SH-SY5Y (cell line): ENCODE measurements around the gene RMND5A.

Experiments used
- GATA2 ChIP-seq: IDR thresholded peaks from 2 replicates; pipeline ENCODE4 v1.6.1; 2011; ENCODE audit warnings: mild to moderate bottlenecking, low read depth, low read length
- GATA3 ChIP-seq: IDR thresholded peaks from 2 replicates; pipeline ENCODE4 v1.6.1; 2011; ENCODE audit warnings: low read depth, mild to moderate bottlenecking, low read length, moderate library complexity

Gene RMND5A

DNA sequence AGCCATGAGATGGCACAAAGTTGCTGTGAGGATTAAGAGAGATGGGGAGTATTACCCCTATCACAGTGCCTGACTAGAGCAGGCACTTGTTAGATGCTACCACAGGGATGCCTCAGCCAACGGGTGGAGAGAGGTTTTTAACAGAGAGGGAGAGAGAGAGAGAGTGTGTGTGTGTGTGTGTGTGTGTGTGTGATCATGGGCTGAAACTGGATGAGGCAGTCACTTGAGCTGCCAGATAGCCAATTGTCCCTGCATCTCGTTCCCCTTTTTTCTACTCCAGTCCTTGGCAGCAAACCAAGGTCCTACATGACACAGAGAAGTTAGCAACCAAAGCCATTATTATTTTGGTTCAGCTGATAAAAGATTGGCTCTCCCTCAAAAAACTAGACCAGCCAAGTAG is 67.6 kb downstream of the RMND5A start:
- TF ChIP-seq GATA2, result no peak
- no peak for TF ChIP-seq GATA3

DNA sequence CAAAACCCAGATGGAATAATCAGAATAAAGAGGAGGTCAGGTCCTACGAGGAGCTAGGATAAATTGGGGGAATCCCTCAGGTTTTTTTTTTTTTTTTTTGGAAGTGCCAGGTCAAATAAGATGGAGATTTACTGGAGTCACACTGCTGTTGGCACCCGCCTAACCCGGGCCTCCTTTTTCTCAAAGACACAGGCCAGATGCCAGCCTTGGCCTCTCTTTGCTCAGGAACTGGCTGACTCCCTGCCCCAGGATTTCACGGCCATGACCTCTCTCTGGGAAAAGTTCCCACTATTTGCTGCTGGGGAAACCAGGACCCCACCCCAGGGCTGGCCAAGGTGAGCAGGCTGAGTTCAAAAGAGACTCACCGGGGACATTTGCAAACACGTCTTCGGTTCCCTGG is 68.1 kb downstream of the RMND5A start:
- no peak for TF ChIP-seq GATA3

DNA sequence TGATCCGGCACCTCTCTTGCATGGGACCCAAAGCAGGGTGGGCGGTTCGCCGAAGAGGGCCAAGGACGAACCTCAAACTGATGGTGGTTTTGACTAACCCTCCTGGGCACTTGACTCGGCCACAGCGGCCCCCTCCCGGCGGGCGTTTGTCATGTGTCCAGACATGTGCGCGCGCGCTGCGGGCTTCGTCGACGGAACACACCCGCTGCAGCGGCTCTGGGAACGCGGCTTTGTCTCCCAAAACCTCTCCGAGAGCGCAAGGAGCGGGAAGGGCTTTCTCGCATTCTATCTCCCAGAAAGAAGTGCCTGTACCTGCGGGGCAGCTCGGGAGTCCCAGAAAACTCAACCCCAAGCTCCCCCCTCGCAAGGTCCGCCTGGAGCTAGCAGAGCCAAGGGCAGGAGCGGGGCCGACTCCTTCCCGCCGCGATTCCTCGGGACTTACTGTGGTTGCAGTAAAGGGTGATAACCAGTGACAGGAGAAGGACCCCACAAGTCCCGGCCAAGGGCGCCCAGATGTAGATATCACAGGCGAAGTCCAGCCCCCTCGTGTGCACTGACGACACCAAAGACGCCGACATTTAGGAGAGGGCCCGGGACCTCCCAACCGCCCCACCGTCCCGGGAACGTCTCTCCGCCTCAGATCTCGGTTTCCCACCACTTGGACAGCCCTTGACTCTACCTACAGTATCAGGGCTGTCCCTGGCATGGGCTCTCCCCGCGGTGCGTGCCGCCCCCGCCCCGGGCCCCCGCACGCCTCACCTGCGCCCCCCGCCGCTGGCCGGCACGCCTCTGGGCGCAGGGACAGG is 69.0 kb downstream of the RMND5A start:
- TF ChIP-seq GATA3 (no peak), GATA2 (no peak)

DNA sequence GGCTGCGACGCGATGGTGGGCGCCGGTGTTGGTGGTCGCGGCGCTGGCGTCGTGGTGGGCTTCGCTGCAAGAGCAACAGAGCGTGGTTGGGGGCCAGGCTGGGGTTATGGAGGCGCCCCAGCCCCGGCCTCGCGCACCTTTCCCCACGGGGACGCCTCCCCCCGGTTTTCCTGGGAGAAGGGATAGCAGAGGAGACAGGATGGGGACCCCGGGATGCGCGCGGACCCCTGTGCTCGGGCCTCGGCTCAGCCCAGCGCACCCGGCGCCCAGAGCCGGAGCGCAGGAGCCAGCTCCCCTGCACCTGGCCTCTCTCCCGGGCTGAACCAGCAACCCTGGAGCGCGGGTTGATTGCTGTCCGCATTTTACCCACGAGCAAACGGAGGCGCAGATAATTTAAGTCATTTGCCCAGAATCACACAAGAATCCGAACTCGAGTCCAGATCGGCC is 69.6 kb downstream of the RMND5A start:
- TF ChIP-seq GATA3, result no peak
- no peak for TF ChIP-seq GATA2

DNA sequence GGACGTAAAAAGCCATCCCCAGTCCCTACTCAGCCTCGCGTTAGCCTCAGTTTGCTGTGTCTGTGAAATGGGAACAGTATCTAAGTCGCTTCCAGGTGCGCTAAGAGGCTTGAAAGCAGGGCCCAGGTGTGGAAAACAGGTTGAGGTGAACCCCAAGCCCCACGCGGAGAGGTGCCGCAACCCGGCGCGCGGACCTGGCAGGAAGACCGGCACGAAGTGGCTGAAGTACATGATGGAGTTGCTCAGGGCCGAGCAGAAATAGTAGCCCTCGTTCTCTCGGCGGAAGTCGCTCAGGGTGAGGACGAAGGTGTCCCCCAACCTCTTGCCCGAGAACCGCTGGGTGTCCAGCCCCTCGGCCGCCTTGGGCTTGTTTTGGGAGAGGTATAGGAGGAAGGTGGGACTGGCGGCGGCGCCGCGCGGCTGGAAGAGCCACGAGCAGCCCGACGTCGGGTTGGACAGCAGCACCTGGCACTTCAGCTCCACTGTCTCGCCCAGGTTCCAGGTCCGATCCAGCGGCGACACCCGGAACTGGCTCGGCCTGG is 70.1 kb downstream of the RMND5A start:
- TF ChIP-seq GATA3 (no peak), GATA2 (no peak)

DNA sequence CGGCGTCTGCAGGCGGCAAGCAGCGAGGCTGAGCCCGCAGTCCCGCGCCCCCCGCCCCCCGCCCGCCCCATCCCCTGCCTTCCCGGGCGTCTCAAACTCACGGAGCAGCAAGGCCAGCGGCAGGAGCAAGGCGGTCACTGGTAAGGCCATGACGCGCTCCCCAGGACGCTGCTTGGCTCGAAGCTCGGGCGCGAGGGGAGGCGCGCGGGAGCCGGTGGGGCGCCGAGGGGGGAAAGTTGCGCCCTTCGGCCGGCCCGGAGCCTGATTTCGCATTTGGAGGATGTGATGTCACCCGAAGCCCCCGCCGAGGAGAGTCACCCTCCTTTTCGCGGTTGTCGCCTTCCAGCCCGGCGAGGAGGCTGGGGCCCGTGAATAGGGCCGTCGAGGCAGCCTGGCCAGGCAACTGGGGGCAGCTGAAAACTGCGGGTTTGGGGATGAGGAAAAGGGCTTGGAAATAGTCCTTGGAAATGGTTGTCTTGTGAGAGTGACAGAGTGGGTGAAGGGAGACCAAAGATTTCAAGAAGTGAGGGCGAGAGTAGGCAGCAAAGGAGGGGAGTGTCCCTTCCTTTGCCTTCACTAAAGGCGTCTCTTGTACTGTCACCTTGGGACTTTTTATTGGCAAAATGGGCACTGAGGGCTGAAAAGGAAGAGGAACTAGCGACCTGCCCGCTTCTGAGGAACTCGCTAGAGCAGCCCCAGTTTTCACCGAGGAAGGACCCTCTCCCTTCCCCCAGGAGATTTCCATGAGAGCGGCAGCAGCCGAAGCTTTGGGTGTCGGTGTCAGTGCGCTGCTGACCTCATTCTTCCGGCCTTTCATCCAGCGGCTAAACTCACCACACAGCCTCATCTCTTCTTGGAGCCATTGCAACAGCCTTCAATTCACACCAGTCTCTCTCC is 70.8 kb downstream of the RMND5A start, which contains the start of gene CD8A:
TSS of gene CD8A (minus strand) at position 238 of the 897 bp plus-strand sequence. CDS start at position 150, 88 bp downstream.
- TF ChIP-seq GATA3 (no peak), GATA2 (no peak)

DNA sequence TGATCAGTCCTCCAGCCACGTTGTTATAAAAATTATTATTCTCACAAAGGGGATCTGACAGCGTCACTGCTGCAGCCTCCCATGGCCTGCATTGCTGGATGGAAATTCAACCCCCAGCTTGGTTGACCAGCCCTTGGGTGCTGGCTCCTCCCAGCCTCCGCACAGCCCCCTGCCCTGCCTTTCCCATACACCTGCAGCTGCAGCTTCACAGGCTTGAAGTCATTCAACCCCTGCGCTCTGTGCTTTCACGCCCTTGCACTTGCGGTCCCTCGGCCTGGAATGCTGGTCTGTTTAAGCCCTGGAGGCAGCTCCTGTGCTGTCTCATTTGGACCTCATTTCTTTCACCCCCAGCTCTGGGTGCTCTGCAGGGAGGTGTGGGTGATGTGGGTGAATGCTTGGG is 71.5 kb downstream of the RMND5A start:
- TF ChIP-seq GATA3 (no peak), GATA2 (no peak)

DNA sequence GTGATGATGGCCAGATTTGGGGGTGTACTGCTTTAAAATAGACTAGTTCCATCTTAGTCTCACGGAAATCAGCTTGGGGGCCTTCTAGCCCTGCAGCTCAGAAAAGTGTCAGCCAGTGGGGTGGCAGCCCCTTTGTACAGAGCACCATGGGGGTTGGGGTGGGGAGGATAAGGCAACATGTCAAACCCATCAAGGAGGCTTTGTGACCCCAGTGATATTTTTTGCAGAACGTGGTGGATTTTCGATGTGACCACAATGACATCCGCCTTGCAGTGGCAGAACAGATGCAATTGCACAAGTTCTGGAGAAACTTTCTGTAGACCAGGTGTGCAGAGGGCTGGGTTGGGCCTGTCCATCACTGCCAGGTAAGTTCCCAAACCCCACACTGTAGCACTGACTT is 73.7 kb downstream of the RMND5A start:
- TF ChIP-seq GATA2, result no peak
- no peak for TF ChIP-seq GATA3

DNA sequence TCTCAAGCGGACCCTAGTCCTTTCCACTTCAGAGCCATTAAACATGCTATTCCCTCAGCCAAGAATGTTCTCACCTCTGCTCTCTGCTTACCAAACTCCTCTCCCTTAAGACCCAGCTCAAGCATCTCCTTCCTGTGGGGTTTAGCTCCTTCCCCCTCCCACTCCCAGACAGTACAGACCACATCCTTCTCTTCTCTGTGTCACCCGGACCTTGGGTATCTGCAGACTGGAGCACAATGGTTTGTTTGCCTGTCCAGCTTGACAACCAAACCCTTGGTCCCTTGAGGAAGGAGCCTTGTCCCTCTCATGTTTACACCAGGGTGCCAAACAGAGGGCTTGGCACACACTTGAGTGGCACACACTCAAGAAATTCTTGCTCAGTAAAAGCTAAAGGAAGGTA is 74.8 kb downstream of the RMND5A start:
- TF ChIP-seq GATA2 (no peak), GATA3 (no peak)

DNA sequence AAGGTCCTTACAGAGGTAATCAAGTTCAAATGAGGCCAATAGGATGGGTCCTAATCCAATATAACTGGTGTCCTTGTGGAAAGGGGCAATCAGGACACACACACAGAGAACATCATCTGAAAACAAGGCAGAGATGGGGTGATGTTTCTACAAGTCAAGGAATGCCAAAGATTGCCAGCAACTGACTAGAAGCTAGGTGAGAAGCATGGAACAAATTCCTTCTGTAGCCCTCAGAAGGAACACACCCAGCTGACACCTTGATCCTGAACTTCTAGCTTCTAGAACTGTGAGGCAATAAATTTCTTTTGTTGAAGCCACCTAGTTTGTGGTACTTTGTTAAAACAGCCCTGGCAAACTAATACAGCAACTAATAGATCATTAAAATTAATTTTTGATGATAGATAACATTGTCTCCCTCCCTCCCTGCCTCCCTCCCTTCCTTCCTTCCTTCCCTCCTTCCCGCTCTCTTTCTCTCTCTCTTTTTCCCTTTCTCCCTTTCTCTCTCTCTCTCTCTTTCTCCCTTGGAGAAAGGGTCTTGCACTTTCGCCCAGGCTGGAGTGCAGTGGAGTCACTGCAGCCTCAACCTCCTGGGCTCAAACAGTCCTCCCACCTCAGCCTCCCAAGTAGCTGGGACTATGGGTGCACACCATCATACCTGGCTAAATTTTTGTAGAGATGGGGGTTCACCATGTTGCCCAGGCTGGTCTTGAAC is 80.9 kb downstream of the RMND5A start:
- no peak for TF ChIP-seq GATA3
- no peak for TF ChIP-seq GATA2

DNA sequence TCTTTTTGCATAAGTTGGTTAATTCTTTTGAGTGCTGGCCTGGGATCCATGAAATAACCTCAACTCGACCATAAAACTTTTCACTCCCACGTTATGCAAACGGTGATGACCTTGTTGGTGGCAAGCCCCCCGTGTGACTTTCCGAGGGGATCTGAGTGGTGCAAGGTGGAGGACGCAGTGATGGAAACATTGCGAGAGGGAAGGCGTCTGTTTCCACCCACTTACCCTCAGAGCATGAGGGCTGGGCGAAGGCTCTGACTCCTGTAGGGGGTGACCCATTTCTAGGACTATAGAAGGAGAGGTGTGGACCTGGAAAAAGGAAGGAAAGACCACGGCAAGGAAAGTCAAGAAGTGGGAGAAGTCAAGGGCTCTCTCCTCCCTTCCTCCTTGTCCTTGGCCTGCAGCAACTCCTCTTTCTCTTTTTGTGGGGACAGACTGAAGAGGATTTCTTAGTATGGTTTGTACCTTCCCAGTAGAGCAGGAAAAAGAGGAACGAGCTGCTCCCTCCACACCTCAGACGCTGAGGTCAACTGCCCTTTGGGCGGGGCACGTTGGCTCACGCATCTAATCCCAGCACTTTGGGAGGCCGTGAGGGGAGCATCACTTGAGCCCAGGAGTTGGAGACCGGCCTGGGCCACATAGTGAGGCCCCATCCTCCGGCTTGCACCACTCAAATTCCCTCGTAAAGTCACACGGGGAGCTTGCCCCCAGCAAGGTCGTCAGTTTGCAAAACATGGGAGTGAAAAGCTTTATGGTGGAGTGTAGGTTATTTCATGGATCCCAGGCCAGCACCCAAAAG is 86.2 kb downstream of the RMND5A start:
- no peak for TF ChIP-seq GATA3
- TF ChIP-seq GATA2, result no peak

DNA sequence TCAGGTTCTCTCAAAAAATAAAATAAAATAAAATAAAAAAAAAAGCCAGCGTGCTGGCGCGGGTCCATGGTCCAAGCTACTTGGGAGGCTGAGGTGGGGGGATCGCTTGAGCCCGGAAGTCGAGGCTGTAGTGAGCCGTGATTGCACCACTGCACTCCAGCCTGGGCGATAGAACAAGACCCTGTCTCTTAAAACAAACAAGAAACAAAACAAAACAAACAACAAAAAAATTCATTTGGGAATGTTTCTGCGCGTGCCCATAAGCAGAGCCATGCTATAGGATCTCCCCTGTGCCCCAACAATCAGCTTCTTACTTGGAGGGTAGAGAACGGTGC is 87.0 kb downstream of the RMND5A start:
- TF ChIP-seq GATA3, result no peak
- TF ChIP-seq GATA2, result no peak
